Endothelial cell of umbilical vein (primary cell): ENCODE results near the gene ACTN1.

Experiments
- CTCF ChIP-seq, 2 donors: IDR thresholded peaks; 1 replicate in 1 of 2; 2 replicates in 1 of 2; pipeline ENCODE4 v1.5.1; 2011; ENCODE audit warnings: low read length in 2 of 2, mild to moderate bottlenecking in 2 of 2, moderate library complexity in 2 of 2, control low read depth in 1 of 2, inconsistent platforms in 1 of 2, low read depth in 1 of 2; ENCODE audit not compliant: insufficient read depth in 1 of 2; ENCODE audit errors: extremely low read depth in 1 of 2
- EZH2 ChIP-seq: IDR thresholded peaks from 2 replicates; pipeline ENCODE4 v1.6.1; 2012; ENCODE audit warnings: borderline replicate concordance, low read depth, mild to moderate bottlenecking, moderate library complexity, low read length, inconsistent platforms; ENCODE audit not compliant: severe bottlenecking
- MYC ChIP-seq: IDR thresholded peaks from one replicate; pipeline ENCODE4 v1.6.1; 2011; ENCODE audit warnings: mild to moderate bottlenecking, low read depth, low read length
- POLR2A ChIP-seq: IDR thresholded peaks from 2 replicates; pipeline ENCODE4 v1.6.1; 2012; ENCODE audit warnings: low read depth, mild to moderate bottlenecking, control low read depth, low read length

- TF ChIP-seq CTCF (IDR thresholded peaks at IDR 0.05; ENCODE audit: extremely low read depth in 1 of 2, insufficient read depth in 1 of 2, low read depth in 1 of 2, low read length in 2 of 2) (no peak), POLR2A (no peak), MYC (no peak), EZH2 (no peak)
These were observed 90.9 kb downstream of the ACTN1 start for GRCh38 chr14:68888025-68888850.
